ENCODE data around the gene ADGRD2. TPM values are rescaled to one million over a fixed set of nuclear protein-coding genes. Genes with fewer than 3 reads are reported as not detected.

Gene ADGRD2
- total RNA-seq, 2 donors from 2014 or later, result not detected

GRCh38 chr9:124449381-124450151 lies 685 bp upstream of the ADGRD2 start:
- Histone ChIP-seq H3K4me1 (no peaks in the 10 kb centered on the region), H3K4me3 (no peak overlapping the region), H3K27ac (no peak overlapping the region), H3K36me3 (no peaks in the 10 kb centered on the region), H3K9ac (ENCODE audit: low read depth in 2 of 2, low read length in 2 of 2) (no peak overlapping the region), H3K27me3 (peaks cover 33% of the 10 kb centered on the region), H3K9me3 (no peaks in the 10 kb centered on the region)
- DNase-seq, result no peak
- intact Hi-C loops (cut with DNase I), result no loop called here
- TF ChIP-seq CTCF (IDR thresholded peaks at IDR 0.05), result no peak

- Histone ChIP-seq H3K9ac (ENCODE audit: low read depth in 2 of 2, low read length in 2 of 2) (no peak overlapping the region), H3K27ac (no peak overlapping the region), H3K9me3 (no peaks in the 10 kb centered on the region), H3K4me1 (no peaks in the 10 kb centered on the region), H3K4me3 (no peak overlapping the region), H3K36me3 (no peaks in the 10 kb centered on the region), H3K27me3 (peaks cover 33% of the 10 kb centered on the region)
- DNase-seq, result no peak
- intact Hi-C loops (cut with DNase I), result no loop called here
- TF ChIP-seq CTCF (IDR thresholded peaks at IDR 0.05), result no peak
Observed at GRCh38 chr9:124450931-124451661, 845 bp downstream of the ADGRD2 start.

DNA sequence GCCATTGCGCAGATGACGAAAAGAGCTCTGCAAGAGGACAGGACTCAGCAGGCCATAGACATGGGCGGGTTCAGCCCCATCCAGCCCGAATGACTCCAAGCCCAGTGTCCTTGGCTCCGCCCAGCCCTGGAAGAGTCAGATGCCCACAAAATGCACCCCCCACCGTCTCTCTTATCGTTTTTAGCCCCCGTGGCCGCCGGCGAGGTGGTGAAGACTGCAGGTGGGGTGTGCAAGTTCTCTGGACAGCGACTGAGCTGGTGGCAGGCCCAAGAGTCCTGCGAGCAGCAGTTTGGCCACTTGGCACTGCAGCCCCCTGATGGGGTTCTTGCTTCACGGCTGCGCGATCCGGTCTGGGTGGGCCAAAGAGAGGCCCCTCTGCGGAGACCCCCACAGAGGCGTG lies 2.1 kb downstream of the ADGRD2 start:
- no peak for TF ChIP-seq CTCF (IDR thresholded peaks at IDR 0.05)
- no peaks in the 10 kb centered on the region for H3K36me3 ChIP-seq
- no peaks in the 10 kb centered on the region for H3K9me3 ChIP-seq
- no peaks in the 10 kb centered on the region for H3K4me1 ChIP-seq
- no peak for DNase-seq
- no peak overlapping the region for H3K4me3 ChIP-seq
- peaks cover 33% of the 10 kb centered on the region for H3K27me3 ChIP-seq
- intact Hi-C loops (cut with DNase I), result no loop called here
- H3K27ac ChIP-seq, result no peak overlapping the region
- no peak overlapping the region for H3K9ac ChIP-seq (ENCODE audit: low read depth in 2 of 2, low read length in 2 of 2)

DNA sequence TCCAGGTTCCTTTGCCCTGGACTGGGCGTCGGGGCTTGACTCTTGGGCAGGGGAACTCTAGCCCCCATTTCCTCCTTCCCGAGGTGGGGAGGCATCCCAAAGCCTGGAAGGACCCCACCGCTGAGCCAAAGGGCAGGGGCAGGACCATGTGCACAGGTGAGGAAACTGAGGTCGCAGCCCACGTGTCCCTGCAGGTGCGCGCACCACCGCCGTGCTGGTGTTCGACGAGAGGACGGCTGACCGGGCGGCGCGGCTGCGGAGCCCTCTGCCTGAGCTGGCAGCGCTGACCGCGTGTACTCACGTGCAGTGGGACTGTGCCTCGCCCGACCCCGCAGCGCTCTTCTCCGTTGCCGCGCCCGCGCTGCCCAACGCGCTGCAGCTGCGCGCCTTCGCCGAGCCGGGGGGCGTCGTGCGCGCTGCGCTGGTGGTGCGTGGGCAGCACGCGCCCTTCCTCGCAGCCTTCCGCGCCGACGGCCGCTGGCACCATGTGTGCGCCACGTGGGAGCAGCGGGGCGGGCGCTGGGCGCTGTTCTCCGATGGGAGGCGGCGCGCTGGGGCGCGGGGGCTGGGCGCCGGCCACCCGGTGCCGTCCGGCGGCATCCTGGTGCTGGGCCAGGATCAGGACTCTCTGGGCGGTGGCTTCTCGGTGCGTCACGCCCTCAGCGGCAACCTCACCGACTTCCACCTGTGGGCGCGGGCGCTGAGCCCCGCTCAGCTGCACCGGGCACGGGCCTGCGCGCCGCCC lies 2.8 kb downstream of the ADGRD2 start:
- no peak for TF ChIP-seq CTCF (IDR thresholded peaks at IDR 0.05)
- peaks cover 33% of the 10 kb centered on the region for H3K27me3 ChIP-seq
- no peak for DNase-seq
- no peak overlapping the region for H3K27ac ChIP-seq
- no peaks in the 10 kb centered on the region for H3K9me3 ChIP-seq
- H3K4me3 ChIP-seq, result peak overlapping the region; percentile 25
- H3K36me3 ChIP-seq, result no peaks in the 10 kb centered on the region
- H3K4me1 ChIP-seq, result no peaks in the 10 kb centered on the region
- intact Hi-C loops (cut with DNase I), result no loop called here
- no peak overlapping the region for H3K9ac ChIP-seq (ENCODE audit: low read depth in 2 of 2, low read length in 2 of 2)

DNA sequence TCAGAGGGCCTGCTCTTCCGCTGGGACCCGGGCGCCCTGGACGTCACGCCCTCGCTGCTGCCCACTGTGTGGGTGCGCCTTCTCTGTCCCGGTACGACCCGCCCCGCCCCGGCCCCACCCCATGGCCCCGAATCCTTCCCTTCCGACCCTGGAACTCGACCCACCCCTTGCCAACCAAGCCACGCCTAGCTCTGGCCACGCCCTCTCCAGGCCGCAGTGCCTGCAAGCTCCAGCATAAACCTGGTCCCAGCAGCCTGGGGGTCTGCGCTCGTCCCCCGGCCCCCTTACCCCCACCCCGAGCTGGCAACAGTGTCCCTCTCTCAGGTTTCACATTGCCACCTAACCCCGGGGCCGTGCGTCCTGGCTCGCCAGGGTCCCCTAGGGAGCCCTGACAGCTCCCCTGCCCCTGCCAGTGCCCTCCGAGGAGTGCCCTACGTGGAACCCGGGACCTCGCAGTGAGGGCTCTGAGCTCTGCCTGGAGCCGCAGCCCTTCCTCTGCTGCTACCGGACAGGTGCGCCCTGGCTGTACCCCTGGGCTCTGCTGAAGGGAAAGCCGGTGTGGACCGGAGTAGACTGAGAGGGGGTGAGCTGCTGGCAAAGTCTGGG lies 3.4 kb downstream of the ADGRD2 start:
- Histone ChIP-seq H3K9ac (ENCODE audit: low read depth in 2 of 2, low read length in 2 of 2) (no peak overlapping the region), H3K4me3 (peak overlapping the region; percentile 25), H3K9me3 (no peaks in the 10 kb centered on the region), H3K27ac (no peak overlapping the region), H3K4me1 (no peaks in the 10 kb centered on the region), H3K27me3 (peaks cover 33% of the 10 kb centered on the region), H3K36me3 (no peaks in the 10 kb centered on the region)
- TF ChIP-seq CTCF (IDR thresholded peaks at IDR 0.05), result no peak
- DNase-seq, result peak; percentile 75
- intact Hi-C loops (cut with DNase I), result no loop called here

Measured in colonic mucosa (tissue), 4 donors.